Stimulated activated CD8-positive, alpha-beta memory T cell treated with anti-CD3 and anti-CD28 coated beads, Interleukin-7, amount 100 ng/mL, for 24 hours (primary cell): ENCODE measurements around the gene KRTAP5-11.
"Not testable (repeated sequence)": the region's sequence is repeated elsewhere in the genome, so short reads cannot be mapped to it uniquely, and the experiment has no call there.

Source experiments
- DNase-seq: peaks from one replicate; pipeline ENCODE4 v3.0.0-alpha.2; 2020; ENCODE audit warnings: low read depth

Gene KRTAP5-11

GRCh38 chr11:71582309-71582895 lies at the start of gene KRTAP5-11:
Gene KRTAP5-11 (minus strand): TSS chr11:71582875. CDS start chr11:71582837, 38 bp downstream.
- DNase-seq, result no peak

- not testable (repeated sequence) for DNase-seq
Observed at GRCh38 chr11:71631551-71631950, 48.9 kb upstream of the KRTAP5-11 start.

- not testable (repeated sequence) for DNase-seq
Observed at GRCh38 chr11:71630071-71630470, 47.4 kb upstream of the KRTAP5-11 start.

GRCh38 chr11:71628943-71629342 lies 46.3 kb upstream of the KRTAP5-11 start:
- not testable (repeated sequence) for DNase-seq

GRCh38 chr11:71623226-71623625 lies 40.6 kb upstream of the KRTAP5-11 start:
- not testable (repeated sequence) for DNase-seq

GRCh38 chr11:71622561-71622960 lies 39.9 kb upstream of the KRTAP5-11 start:
- DNase-seq, result not testable (repeated sequence)

GRCh38 chr11:71615003-71615402 lies 32.3 kb upstream of the KRTAP5-11 start:
- not testable (repeated sequence) for DNase-seq

- not testable (repeated sequence) for DNase-seq
Observed at GRCh38 chr11:71614366-71614917, 31.8 kb upstream of the KRTAP5-11 start.

- not testable (repeated sequence) for DNase-seq
Observed at GRCh38 chr11:71613931-71614330, 31.3 kb upstream of the KRTAP5-11 start.

- not testable (repeated sequence) for DNase-seq
Observed at GRCh38 chr11:71611218-71611910, 28.7 kb upstream of the KRTAP5-11 start.

- DNase-seq, result not testable (repeated sequence)
Observed at GRCh38 chr11:71608272-71608671, 25.6 kb upstream of the KRTAP5-11 start.

GRCh38 chr11:71607520-71608216 lies 25.0 kb upstream of the KRTAP5-11 start:
- not testable (repeated sequence) for DNase-seq

- DNase-seq, result not testable (repeated sequence)
Observed at GRCh38 chr11:71606853-71607519, 24.3 kb upstream of the KRTAP5-11 start.

GRCh38 chr11:71604798-71605488 lies 22.3 kb upstream of the KRTAP5-11 start:
- DNase-seq, result not testable (repeated sequence)

- not testable (repeated sequence) for DNase-seq
Observed at GRCh38 chr11:71603221-71603620, 20.5 kb upstream of the KRTAP5-11 start.

GRCh38 chr11:71589546-71589920 lies 6.9 kb upstream of the KRTAP5-11 start:
- DNase-seq, result not testable (repeated sequence)

GRCh38 chr11:71588822-71589545 lies 6.3 kb upstream of the KRTAP5-11 start:
- DNase-seq, result peak; percentile 34

- DNase-seq, result not testable (repeated sequence)
Observed at GRCh38 chr11:71588314-71588713, 5.6 kb upstream of the KRTAP5-11 start.

- DNase-seq, result not testable (repeated sequence)
Observed at GRCh38 chr11:71585673-71586072, 3.0 kb upstream of the KRTAP5-11 start.

- DNase-seq, result not testable (repeated sequence)
Observed at GRCh38 chr11:71582969-71583368, 294 bp upstream of the KRTAP5-11 start.

- DNase-seq, result no peak
Observed at GRCh38 chr11:71581826-71582225, 849 bp downstream of the KRTAP5-11 start.
